HCT116 (cell line): ENCODE results near the gene MOV10L1. TPM values are rescaled to one million over a fixed set of nuclear protein-coding genes. Genes with fewer than 3 reads are reported as not detected.
A peak's percentile ranks its signal among the peaks of the same experiment; 100 is the strongest.

ENCODE experiments used
- ATAC-seq: fragments of 200-7000 bp; cut with Tn5 transposase; 2 replicates; pipeline ENCODE4 v1.9.1; 2020; ENCODE audit warnings: mild to moderate bottlenecking, moderate library complexity
- BruUV-seq: library from RNA; stranded (reverse); fragments of 400-500 nt; replicated peaks from 2 replicates; lab custom pipeline; 2021; lab: Mats Ljungman, UMichigan
- CTCF ChIA-PET: fragments of 300-600 bp; sonication (Branson Sonifier 250); formaldehyde crosslinking; loops from one replicate; lab custom pipeline; 2021; ENCODE audit warnings: antibody characterized with exemption; lab: Charles Lee
- POLR2A ChIA-PET: fragments of 300-600, 350-600 bp; sonication (Branson Sonifier 250); formaldehyde crosslinking; loops from one replicate; lab custom pipeline; 2021; ENCODE audit warnings: antibody characterized with exemption; lab: Charles Lee
- RAD21 ChIA-PET, 2 experiments: fragments of 300-600 bp; sonication (Branson Sonifier 250); formaldehyde crosslinking; loops; one replicate each; lab custom pipeline; 2023; ENCODE audit warnings: low total read pairs in 2 of 2; ENCODE audit not compliant: uncharacterized antibody in 2 of 2, unreplicated experiment in 2 of 2, low non-redundant PET in 1 of 2; lab: Charles Lee
- DNase-seq: peaks from one replicate; pipeline ENCODE4 v3.0.0-alpha.2; 2010; ENCODE audit warnings: low read depth, low spot score
- H2AFZ ChIP-seq: fragments of 200-600 bp; shearing (Covaris generic), sonication (generic); 2 replicates; pipeline ENCODE4 v1.6.1; 2017; ENCODE audit warnings: low read depth, mixed run types, mixed read lengths, antibody characterized with exemption, low read length; ENCODE audit not compliant: poor library complexity, severe bottlenecking
- H3K27ac ChIP-seq: 2 replicates; pipeline ENCODE4 v1.5.1; 2012; ENCODE audit warnings: low read depth, low read length
- H3K27me3 ChIP-seq: fragments of 200-600 bp; sonication (generic); 2 replicates; pipeline ENCODE4 v1.6.1; 2016; ENCODE audit warnings: mixed run types, low read length, mixed read lengths; ENCODE audit not compliant: insufficient read depth
- H3K36me3 ChIP-seq, 2 experiments: fragments of 200-500 bp in 1 of 2; fragments of 200-600 bp in 1 of 2; sonication (Bioruptor generic) in 1 of 2; sonication (generic) in 1 of 2; 2 replicates each; pipeline versions ENCODE4 v1.5.1 to v1.6.1; 2014 to 2016; ENCODE audit warnings: low read length in 2 of 2, inconsistent platforms in 1 of 2, mixed read lengths in 1 of 2, mixed run types in 1 of 2; ENCODE audit not compliant: insufficient read depth in 2 of 2, control insufficient read depth in 1 of 2
- H3K4me1 ChIP-seq, 2 experiments: fragments of 200-600 bp in 1 of 2; sonication (generic) in 1 of 2; 2 replicates each; pipeline versions ENCODE4 v1.5.1 to v1.6.1; 2012 to 2017; ENCODE audit warnings: low read length in 2 of 2, inconsistent platforms in 1 of 2, mild to moderate bottlenecking in 1 of 2, mixed read lengths in 1 of 2, mixed run types in 1 of 2, moderate library complexity in 1 of 2; ENCODE audit not compliant: insufficient read depth in 2 of 2, control insufficient read depth in 1 of 2
- H3K4me2 ChIP-seq: fragments of 200-600 bp; sonication (generic); 2 replicates; pipeline ENCODE4 v1.6.1; 2017; ENCODE audit warnings: mixed run types, low read length, mixed read lengths
- H3K4me3 ChIP-seq, 2 experiments: fragments of 200-600 bp in 1 of 2; sonication (generic) in 1 of 2; replicated peaks in 1 of 2; 2 replicates each; pipeline ENCODE4 v1.5.1; 2011 to 2016; ENCODE audit warnings: low read length in 2 of 2, control low read depth in 1 of 2, low read depth in 1 of 2, mild to moderate bottlenecking in 1 of 2, mixed read lengths in 1 of 2, mixed run types in 1 of 2
- H3K79me2 ChIP-seq: fragments of 200-600 bp; sonication (generic); 2 replicates; pipeline ENCODE4 v1.6.1; 2017; ENCODE audit warnings: mild to moderate bottlenecking, mixed run types, low read length, moderate library complexity, mixed read lengths; ENCODE audit not compliant: insufficient read depth
- H3K9ac ChIP-seq: fragments of 200-600 bp; sonication (generic); 2 replicates; pipeline ENCODE4 v1.6.1; 2016; ENCODE audit warnings: low read length, mixed read lengths
- H3K9me2 ChIP-seq: fragments of 200-600 bp; sonication (generic), shearing (Covaris generic); 2 replicates; pipeline ENCODE4 v1.6.1; 2017; ENCODE audit warnings: mixed run types, mild to moderate bottlenecking, moderate library complexity; ENCODE audit not compliant: insufficient read depth
- H3K9me3 ChIP-seq, 2 experiments: fragments of 200-500 bp in 1 of 2; fragments of 200-600 bp in 1 of 2; sonication (Bioruptor generic) in 1 of 2; sonication (generic) in 1 of 2; 2 replicates each; pipeline ENCODE4 v1.6.1; 2014 to 2017; ENCODE audit warnings: low read length in 2 of 2, mixed read lengths in 2 of 2, inconsistent platforms in 1 of 2, low read depth in 1 of 2, mild to moderate bottlenecking in 1 of 2, mixed run types in 1 of 2, moderate library complexity in 1 of 2; ENCODE audit not compliant: control insufficient read depth in 1 of 2, insufficient read depth in 1 of 2
- H4K20me1 ChIP-seq: fragments of 200-600 bp; sonication (generic), shearing (Covaris generic); 2 replicates; pipeline ENCODE4 v1.6.1; 2017; ENCODE audit warnings: mixed run types, mild to moderate bottlenecking, moderate library complexity; ENCODE audit not compliant: insufficient read depth
- CBX3 ChIP-seq: IDR thresholded peaks from 2 replicates; pipeline ENCODE4 v1.6.1; 2012; ENCODE audit warnings: low read depth
- CEBPB ChIP-seq: IDR thresholded peaks from 2 replicates; pipeline ENCODE4 v1.6.1; 2012; ENCODE audit warnings: low read depth
- CTCF ChIP-seq, 3 experiments: fragments of 200-600 bp in 1 of 3; sonication (generic) in 1 of 3; IDR thresholded peaks in 2 of 3; conservative IDR thresholded peaks in 1 of 3; 2 replicates each; pipeline ENCODE4 v1.5.1; 2012 to 2017; ENCODE audit warnings: low read depth in 2 of 3, low read length in 2 of 3, antibody characterized with exemption in 1 of 3, borderline replicate concordance in 1 of 3, control low read depth in 1 of 3, mild to moderate bottlenecking in 1 of 3, mixed read lengths in 1 of 3, mixed run types in 1 of 3, moderate library complexity in 1 of 3; ENCODE audit not compliant: insufficient read depth in 1 of 3
- ELF1 ChIP-seq: IDR thresholded peaks from 2 replicates; pipeline ENCODE4 v1.6.1; 2012; ENCODE audit warnings: low read depth, borderline replicate concordance
- EZH2 ChIP-seq: fragments of 200-600 bp; sonication (generic); IDR thresholded peaks from 2 replicates; pipeline ENCODE4 v1.6.1; 2017; ENCODE audit warnings: antibody characterized with exemption, mixed run types
- EZH2phosphoT487 ChIP-seq: fragments of 200-600 bp; IDR thresholded peaks from 2 replicates; pipeline ENCODE4 v1.6.1; 2018; ENCODE audit warnings: antibody characterized with exemption, borderline replicate concordance
- JUND ChIP-seq: IDR thresholded peaks from 2 replicates; pipeline ENCODE4 v1.6.1; 2012
- POLR2AphosphoS5 ChIP-seq: IDR thresholded peaks from 2 replicates; pipeline ENCODE4 v1.6.1; 2011; ENCODE audit warnings: mild to moderate bottlenecking, low read depth, low read length, moderate library complexity
- RAD21 ChIP-seq: IDR thresholded peaks from 2 replicates; pipeline ENCODE4 v1.6.1; 2012; ENCODE audit warnings: low read depth, mild to moderate bottlenecking
- SP1 ChIP-seq: IDR thresholded peaks from 2 replicates; pipeline ENCODE4 v1.6.1; 2012; ENCODE audit warnings: low read depth
- ZFX ChIP-seq: fragments of 450-650 bp; IDR thresholded peaks from 2 replicates; pipeline ENCODE4 v1.6.1; 2017
- intact Hi-C: fragments of 100-400 bp; cut with micrococcal nuclease; formaldehyde crosslinking; loops from 2 replicates; pipeline ENCODE4 v1.10.0; 2022
- total RNA-seq: library from RNA; stranded (reverse); gene quantifications from one replicate; pipeline ENCODE4 v1.2.1, GENCODE V29; 2021; ENCODE audit not compliant: unreplicated experiment
- TF ChIP-seq, protein P1 (sequence below): IDR thresholded peaks from 2 replicates; pipeline ENCODE4 v1.6.1; 2012; ENCODE audit warnings: low read depth

MOV10L1 gene
- total RNA-seq, 1 experiment from 2014 or later: not detected

- ChIA-PET POLR2A (no interaction called here), RAD21 (no interaction called here), CTCF (no interaction called here)
- intact Hi-C loops: loop anchor here (1.0 to 10.0 kb wide), 2 partner anchors 61 to 275 kb away; no protein-coding TSS in a partner anchor
- Histone ChIP-seq H3K4me1 (peaks cover 0 to 16% of the 10 kb centered on the region in 2 experiments; a peak in 2 of 4 replicates), H3K9ac (no peak overlapping the region), H3K27ac (no peak overlapping the region; the same call in 1 of the 2 replicates), H3K9me3 (no peaks in the 10 kb centered on the region), H3K27me3 (no peaks in the 10 kb centered on the region), H3K9me2 (no peaks in the 10 kb centered on the region), H3K4me3 (no peak overlapping the region), H3K36me3 (peaks cover 11 to 18% of the 10 kb centered on the region in 2 experiments), H2AFZ (no peak overlapping the region), H4K20me1 (no peaks in the 10 kb centered on the region), H3K4me2 (no peak overlapping the region), H3K79me2 (peaks cover 13% of the 10 kb centered on the region; the same call in 1 of the 2 replicates)
- DNase-seq: no peak
- peak; percentile 67 for ATAC-seq
- no TSS peak for BruUV-seq
- TF ChIP-seq CEBPB (no peak), EZH2phosphoT487 (no peak), CTCF (IDR thresholded peaks at IDR 0.05 in 2 of 3, conservative IDR thresholded peaks at IDR 0.05 in 1 of 3; ENCODE audit: borderline replicate concordance in 1 of 3, insufficient read depth in 1 of 3, low read depth in 2 of 3, low read length in 2 of 3) (peak; percentile 75 to 89 (median 89)), JUND (no peak), EZH2 (no peak), ZFX (no peak), CBX3 (no peak), RAD21 (peak; percentile 71), ELF1 (no peak), POLR2AphosphoS5 (no peak), SP1 (no peak)
- TF ChIP-seq, protein P1, sequence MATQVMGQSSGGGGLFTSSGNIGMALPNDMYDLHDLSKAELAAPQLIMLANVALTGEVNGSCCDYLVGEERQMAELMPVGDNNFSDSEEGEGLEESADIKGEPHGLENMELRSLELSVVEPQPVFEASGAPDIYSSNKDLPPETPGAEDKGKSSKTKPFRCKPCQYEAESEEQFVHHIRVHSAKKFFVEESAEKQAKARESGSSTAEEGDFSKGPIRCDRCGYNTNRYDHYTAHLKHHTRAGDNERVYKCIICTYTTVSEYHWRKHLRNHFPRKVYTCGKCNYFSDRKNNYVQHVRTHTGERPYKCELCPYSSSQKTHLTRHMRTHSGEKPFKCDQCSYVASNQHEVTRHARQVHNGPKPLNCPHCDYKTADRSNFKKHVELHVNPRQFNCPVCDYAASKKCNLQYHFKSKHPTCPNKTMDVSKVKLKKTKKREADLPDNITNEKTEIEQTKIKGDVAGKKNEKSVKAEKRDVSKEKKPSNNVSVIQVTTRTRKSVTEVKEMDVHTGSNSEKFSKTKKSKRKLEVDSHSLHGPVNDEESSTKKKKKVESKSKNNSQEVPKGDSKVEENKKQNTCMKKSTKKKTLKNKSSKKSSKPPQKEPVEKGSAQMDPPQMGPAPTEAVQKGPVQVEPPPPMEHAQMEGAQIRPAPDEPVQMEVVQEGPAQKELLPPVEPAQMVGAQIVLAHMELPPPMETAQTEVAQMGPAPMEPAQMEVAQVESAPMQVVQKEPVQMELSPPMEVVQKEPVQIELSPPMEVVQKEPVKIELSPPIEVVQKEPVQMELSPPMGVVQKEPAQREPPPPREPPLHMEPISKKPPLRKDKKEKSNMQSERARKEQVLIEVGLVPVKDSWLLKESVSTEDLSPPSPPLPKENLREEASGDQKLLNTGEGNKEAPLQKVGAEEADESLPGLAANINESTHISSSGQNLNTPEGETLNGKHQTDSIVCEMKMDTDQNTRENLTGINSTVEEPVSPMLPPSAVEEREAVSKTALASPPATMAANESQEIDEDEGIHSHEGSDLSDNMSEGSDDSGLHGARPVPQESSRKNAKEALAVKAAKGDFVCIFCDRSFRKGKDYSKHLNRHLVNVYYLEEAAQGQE: no peak
Measured at GRCh38 chr22:50209893-50210292, 120.1 kb downstream of the MOV10L1 start.
